ENCODE results near the gene SERPINA5.

The SERPINA5 gene

GRCh38 chr14:94592457-94592856 lies 11.2 kb downstream of the SERPINA5 start:
- no peaks in the 10 kb centered on the region for H4K20me1 ChIP-seq (ENCODE audit: insufficient read depth, low read length)
- no peaks in the 10 kb centered on the region for H3F3A ChIP-seq (ENCODE audit: insufficient read depth, low read length)
- H3K27ac ChIP-seq (ENCODE audit: low read length): no peak overlapping the region
- no peaks in the 10 kb centered on the region for H3K36me3 ChIP-seq (replicated peaks; ENCODE audit: insufficient read depth, low read length)
- H3K4me2 ChIP-seq (ENCODE audit: low read depth, low read length): no peak overlapping the region
- H3K4me3 ChIP-seq (ENCODE audit: low read length): no peak overlapping the region
- no peak for DNase-seq
- no peaks in the 10 kb centered on the region for H3K79me2 ChIP-seq (ENCODE audit: low read length)
- no peaks in the 10 kb centered on the region for H3K4me1 ChIP-seq (ENCODE audit: low read length)
- no peaks in the 10 kb centered on the region for H3K27me3 ChIP-seq (replicated peaks; ENCODE audit: insufficient read depth, low read length)
- H2AFZ ChIP-seq (ENCODE audit: low read length): no peak overlapping the region
- TF ChIP-seq CTCF (IDR thresholded peaks at IDR 0.05; ENCODE audit: low read length) (no peak), EZH2 (optimal IDR thresholded peaks at IDR 0.05; ENCODE audit: low read depth, low read length) (no peak), EZH2phosphoT487 (IDR thresholded peaks at IDR 0.05; ENCODE audit: low read length) (no peak)
- H3K9me3 ChIP-seq (replicated peaks; ENCODE audit: insufficient read depth, low read length): no peaks in the 10 kb centered on the region
- no peaks in the 10 kb centered on the region for H3K9me2 ChIP-seq (replicated peaks; ENCODE audit: insufficient read depth, low read length)
- H3K9ac ChIP-seq (ENCODE audit: low read length): no peak overlapping the region

GRCh38 chr14:94593376-94593748 lies 12.1 kb downstream of the SERPINA5 start:
- H3K9me2 ChIP-seq (replicated peaks; ENCODE audit: insufficient read depth, low read length): no peaks in the 10 kb centered on the region
- H3K9me3 ChIP-seq (replicated peaks; ENCODE audit: insufficient read depth, low read length): no peaks in the 10 kb centered on the region
- H3K9ac ChIP-seq (ENCODE audit: low read length): no peak overlapping the region
- H3F3A ChIP-seq (ENCODE audit: insufficient read depth, low read length): no peaks in the 10 kb centered on the region
- DNase-seq: no peak
- no peaks in the 10 kb centered on the region for H3K27me3 ChIP-seq (replicated peaks; ENCODE audit: insufficient read depth, low read length)
- H3K27ac ChIP-seq (ENCODE audit: low read length): no peak overlapping the region
- TF ChIP-seq EZH2phosphoT487 (IDR thresholded peaks at IDR 0.05; ENCODE audit: low read length): no peak
- no peak for TF ChIP-seq EZH2 (optimal IDR thresholded peaks at IDR 0.05; ENCODE audit: low read depth, low read length)
- TF ChIP-seq CTCF (IDR thresholded peaks at IDR 0.05; ENCODE audit: low read length): no peak
- no peak overlapping the region for H3K4me2 ChIP-seq (ENCODE audit: low read depth, low read length)
- no peak overlapping the region for H2AFZ ChIP-seq (ENCODE audit: low read length)
- H3K79me2 ChIP-seq (ENCODE audit: low read length): no peaks in the 10 kb centered on the region
- no peaks in the 10 kb centered on the region for H3K36me3 ChIP-seq (replicated peaks; ENCODE audit: insufficient read depth, low read length)
- H3K4me1 ChIP-seq (ENCODE audit: low read length): no peaks in the 10 kb centered on the region
- H3K4me3 ChIP-seq (ENCODE audit: low read length): no peak overlapping the region
- no peaks in the 10 kb centered on the region for H4K20me1 ChIP-seq (ENCODE audit: insufficient read depth, low read length)

GRCh38 chr14:94593749-94594431 lies 12.7 kb downstream of the SERPINA5 start:
- Histone ChIP-seq H3K27me3 (replicated peaks; ENCODE audit: insufficient read depth, low read length) (no peaks in the 10 kb centered on the region), H4K20me1 (ENCODE audit: insufficient read depth, low read length) (no peaks in the 10 kb centered on the region), H3K4me1 (ENCODE audit: low read length) (no peaks in the 10 kb centered on the region), H3K4me2 (ENCODE audit: low read depth, low read length) (no peak overlapping the region), H3K9me3 (replicated peaks; ENCODE audit: insufficient read depth, low read length) (no peaks in the 10 kb centered on the region), H3F3A (ENCODE audit: insufficient read depth, low read length) (no peaks in the 10 kb centered on the region), H3K9me2 (replicated peaks; ENCODE audit: insufficient read depth, low read length) (no peaks in the 10 kb centered on the region), H3K36me3 (replicated peaks; ENCODE audit: insufficient read depth, low read length) (no peaks in the 10 kb centered on the region), H3K4me3 (ENCODE audit: low read length) (no peak overlapping the region), H3K9ac (ENCODE audit: low read length) (no peak overlapping the region), H2AFZ (ENCODE audit: low read length) (no peak overlapping the region), H3K27ac (ENCODE audit: low read length) (no peak overlapping the region), H3K79me2 (ENCODE audit: low read length) (no peaks in the 10 kb centered on the region)
- no peak for DNase-seq
- TF ChIP-seq CTCF (IDR thresholded peaks at IDR 0.05; ENCODE audit: low read length): no peak
- no peak for TF ChIP-seq EZH2 (optimal IDR thresholded peaks at IDR 0.05; ENCODE audit: low read depth, low read length)
- TF ChIP-seq EZH2phosphoT487 (IDR thresholded peaks at IDR 0.05; ENCODE audit: low read length): no peak
